ENCODE data around the gene PRSS23. TPM values are rescaled to one million over a fixed set of nuclear protein-coding genes. Genes with fewer than 3 reads are reported as not detected.

Gene PRSS23
- total RNA-seq, 2 donors from 2014 or later, result 208 to 261 TPM

DNA sequence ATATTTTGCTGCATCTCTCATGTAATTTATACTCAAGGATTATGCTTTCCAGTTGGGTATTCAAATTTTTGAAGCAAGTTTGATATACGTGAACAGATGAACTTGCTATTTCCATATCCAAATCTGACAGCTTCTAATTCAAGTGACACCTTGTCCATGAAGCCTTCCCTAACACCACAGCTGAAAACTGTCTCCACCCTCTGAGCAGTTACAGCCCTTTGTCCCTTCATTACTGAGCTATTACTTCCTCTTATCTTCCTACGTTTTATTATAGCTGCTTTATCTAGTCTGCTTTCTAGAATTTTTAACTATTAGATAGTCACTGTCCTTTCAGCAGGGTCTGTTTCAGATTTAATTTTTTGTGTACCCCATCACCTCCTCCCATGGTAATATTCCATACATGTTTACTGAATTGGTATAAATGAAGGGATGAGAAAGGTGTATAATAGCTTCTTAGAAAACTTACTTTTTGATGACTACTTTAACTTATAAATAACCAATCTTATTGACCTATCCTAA lies 13.3 kb upstream of the PRSS23 start:
- no peak for DNase-seq (ENCODE audit: low spot score)

DNA sequence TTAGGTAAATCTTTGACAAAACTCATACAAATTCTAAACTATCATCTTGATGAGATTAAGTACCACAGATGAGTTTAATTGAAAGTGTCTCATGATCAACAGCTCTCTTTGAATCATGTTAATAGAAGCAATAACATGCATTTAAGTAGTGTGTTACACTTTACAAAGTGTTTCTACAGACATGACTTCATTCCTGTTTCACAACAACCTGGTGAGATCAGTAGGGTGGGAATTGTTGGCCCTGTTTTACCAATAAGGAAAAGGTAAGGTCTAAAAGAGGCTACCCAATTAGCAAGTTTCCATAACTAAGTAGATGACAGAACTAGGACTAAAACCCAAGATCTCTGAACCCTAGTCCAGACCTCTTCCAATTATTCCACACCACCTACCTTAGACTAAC lies 12.7 kb upstream of the PRSS23 start:
- DNase-seq (ENCODE audit: low spot score), result no peak
- intact Hi-C loops (cut with DNase I), result loop anchor here in 1 of 2 donors (2.0 kb wide), 1 partner anchor 61 kb away; no protein-coding TSS in a partner anchor

More for the DNA sequence above, 13.3 kb upstream of the PRSS23 start:
- intact Hi-C loops (cut with DNase I), result loop anchor here in 1 of 2 donors (2.0 kb wide), 1 partner anchor 60 kb away; no protein-coding TSS in a partner anchor

DNA sequence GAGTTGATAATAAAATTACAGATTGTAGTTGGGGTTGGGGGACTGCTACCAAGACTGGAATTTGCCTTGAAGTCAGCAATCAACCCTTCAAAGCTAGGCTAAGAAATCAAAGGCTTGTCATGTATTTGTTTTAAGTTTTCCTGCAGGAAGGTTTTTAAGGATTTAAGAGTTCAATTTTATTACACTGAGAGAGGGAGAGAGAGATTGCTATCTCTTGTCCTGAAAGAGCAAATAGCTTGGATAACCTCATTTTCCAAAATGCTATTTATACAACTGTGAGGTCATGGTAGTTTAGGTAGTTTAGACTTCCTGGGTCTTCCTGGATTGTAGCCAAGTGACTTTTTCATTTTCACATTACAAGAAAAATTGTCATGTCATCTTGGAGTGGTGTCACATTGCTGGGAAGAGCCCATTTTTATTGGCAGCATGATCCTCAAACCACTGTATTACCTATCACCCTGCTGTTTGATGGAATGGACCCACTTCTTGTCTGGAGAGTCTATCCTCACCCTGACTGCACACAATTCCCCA lies 10.1 kb upstream of the PRSS23 start:
- no peak for DNase-seq (ENCODE audit: low spot score)
- intact Hi-C loops (cut with DNase I), result no loop called here

DNA sequence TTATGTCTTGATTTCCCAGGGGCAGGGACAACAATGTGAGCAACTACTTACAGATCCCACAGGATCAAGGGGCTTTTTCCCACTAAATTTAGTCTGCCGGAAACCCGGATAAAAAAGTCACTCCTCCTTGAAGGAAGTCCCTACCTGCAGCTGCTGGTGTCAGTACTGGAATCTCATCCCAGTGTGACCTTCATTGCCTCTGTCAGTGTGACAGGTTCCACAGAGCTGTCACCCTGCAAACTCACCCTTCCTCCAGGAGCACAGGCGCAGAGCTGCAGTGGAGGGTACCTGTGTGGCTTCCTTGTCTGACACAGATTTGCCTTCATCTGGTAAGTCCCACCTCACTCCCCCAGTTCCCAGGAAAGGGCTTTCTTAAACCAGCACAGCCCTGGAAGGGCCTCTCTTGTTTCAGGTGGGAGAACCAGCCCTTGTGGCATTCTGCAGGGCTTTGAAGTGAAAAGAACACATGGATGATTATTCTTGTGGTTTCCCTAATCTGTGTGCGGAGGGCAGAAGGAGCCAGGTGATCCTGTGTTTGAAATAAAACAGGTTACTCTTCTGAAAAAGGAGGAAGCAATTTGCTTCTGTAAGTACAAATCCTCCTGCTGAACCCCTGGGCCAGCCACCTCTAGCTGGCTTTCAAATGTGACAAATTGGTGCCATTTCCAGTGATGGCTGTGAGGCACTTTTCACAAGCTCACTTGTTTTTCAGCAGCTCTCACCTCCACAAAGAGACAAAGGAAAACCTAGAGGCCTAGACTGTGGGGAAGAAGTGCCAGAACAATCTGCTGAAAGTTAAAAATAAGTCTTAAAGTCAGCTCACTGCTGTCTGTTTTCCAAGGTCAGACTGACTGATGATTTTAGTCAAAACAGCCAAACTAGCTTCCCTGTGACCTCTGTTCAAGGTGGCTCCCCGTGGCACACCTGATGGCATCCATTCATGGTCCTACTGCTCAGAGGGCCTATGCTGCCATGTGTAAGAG lies 9.2 kb upstream of the PRSS23 start:
- intact Hi-C loops (cut with DNase I), result no loop called here

DNA sequence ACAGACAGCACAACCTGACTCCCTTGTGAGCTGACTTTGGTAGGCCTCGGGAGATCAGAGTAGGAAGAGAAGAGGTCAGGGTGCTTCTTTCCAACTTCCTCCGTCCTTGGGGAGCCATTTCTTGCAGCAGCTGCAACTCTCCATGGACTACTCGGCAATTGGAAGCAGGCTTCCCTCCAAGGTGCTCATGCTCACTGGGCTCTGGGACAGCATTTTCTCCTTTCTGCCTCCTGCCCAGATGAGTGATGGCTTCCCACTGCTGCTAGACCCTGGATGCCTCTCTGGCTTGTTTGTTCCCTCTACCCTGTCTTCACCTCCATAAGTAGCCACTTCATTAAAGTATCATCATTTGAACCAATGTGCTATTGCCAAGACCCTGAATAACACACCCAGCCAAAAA lies 8.2 kb upstream of the PRSS23 start:
- intact Hi-C loops (cut with DNase I), result no loop called here
- no peak for DNase-seq (ENCODE audit: low spot score)

More for the DNA sequence above, 9.2 kb upstream of the PRSS23 start:
- DNase-seq (ENCODE audit: low spot score), result no peak

DNA sequence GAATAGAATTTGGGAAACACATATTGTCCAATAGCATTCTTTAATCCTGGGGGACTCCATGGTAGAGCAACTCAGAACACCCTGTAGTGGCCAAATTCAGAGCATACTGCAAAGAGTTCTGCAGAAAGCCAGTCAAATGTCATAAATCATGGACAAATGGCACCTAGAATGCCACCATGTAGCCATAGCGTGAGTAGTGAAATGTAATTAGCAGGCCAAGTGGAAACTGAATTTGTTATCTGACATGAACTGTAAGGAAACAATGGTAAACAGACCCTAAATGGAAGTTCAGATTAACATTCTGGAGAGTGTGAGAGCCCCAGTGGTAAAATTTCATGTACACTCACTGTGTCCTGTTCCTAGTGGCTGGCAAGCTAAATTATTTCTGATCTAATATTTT lies 7.0 kb upstream of the PRSS23 start:
- intact Hi-C loops (cut with DNase I), result no loop called here

DNA sequence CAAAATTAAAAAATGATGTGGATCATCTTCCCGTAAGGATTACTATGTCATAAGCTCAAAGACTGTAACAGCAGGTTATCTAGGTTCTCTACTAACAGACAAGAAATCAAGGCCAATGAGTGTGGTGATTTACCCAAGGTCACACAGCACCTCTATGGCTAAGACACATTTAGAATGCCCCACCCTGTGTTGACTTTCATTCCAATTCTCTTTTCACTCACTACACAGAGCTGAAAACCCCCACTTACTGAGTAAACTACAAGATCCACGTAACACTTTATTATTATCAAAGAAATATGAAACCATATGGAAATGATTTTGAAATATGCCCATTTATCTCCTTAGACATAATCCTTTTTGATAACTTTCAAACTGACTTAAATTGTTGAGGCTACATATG lies 4.8 kb upstream of the PRSS23 start:
- no peak for DNase-seq (ENCODE audit: low spot score)
- intact Hi-C loops (cut with DNase I), result no loop called here

More for the DNA sequence above, 7.0 kb upstream of the PRSS23 start:
- DNase-seq (ENCODE audit: low spot score), result no peak

DNA sequence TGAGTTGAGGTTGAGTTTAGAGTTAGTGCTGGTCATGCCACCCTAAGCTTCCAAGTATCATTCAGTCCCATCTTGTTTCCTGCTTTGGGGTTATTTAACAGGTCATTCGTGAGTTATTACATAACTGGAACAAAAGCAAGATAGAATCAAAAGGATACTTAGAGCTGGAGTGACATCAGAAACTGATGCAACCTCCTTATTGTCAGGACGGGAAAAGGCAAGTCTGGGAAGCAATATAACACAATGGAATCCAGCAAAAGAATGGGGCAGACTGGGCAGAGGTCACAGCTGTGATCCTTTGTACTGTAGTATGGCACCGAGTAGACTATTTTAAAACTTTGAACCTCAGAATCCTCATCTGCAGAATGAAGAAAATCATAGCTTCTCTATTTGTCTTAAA lies 4.4 kb upstream of the PRSS23 start:
- intact Hi-C loops (cut with DNase I), result no loop called here
- DNase-seq (ENCODE audit: low spot score), result no peak

DNA sequence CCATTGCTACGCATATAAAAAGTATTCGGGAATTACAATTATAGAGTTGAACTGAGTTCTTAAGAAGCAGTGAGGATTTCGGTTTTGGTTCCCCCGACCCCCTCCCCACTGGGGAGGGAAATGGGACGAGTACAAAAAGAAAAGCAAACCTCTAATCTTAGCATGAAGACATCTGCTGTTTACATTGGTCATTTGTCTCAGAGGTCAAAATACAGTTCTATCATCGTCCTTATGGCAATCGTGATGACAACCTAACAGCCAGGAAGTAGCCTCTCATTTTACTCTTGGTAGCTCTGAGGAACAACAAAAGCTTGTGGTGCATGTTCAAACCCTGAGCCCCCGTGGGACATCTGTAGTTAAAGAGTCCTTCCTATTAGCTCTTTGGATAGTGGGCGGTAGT lies 3.2 kb upstream of the PRSS23 start:
- no peak for DNase-seq (ENCODE audit: low spot score)
- intact Hi-C loops (cut with DNase I), result no loop called here

DNA sequence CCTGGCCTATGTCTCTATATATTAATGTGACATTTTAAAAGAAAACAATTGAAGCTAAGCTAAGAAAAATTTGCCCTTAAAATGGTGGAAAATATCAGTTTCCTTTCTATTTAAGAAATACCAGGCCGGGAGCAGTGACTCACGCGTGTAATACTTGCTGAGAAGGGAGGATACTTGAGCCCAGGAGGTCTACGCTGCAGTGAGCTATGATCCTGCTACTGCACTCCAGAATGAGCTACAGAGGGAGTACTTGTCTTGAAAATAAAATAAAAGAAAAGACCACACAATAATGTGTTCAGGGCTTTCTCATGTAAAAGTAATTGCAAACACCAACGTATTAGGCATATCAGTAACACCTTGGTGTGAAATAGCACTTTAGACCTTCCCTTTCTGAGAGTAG lies 1.4 kb upstream of the PRSS23 start:
- intact Hi-C loops (cut with DNase I), result no loop called here
- no peak for DNase-seq (ENCODE audit: low spot score)

DNA sequence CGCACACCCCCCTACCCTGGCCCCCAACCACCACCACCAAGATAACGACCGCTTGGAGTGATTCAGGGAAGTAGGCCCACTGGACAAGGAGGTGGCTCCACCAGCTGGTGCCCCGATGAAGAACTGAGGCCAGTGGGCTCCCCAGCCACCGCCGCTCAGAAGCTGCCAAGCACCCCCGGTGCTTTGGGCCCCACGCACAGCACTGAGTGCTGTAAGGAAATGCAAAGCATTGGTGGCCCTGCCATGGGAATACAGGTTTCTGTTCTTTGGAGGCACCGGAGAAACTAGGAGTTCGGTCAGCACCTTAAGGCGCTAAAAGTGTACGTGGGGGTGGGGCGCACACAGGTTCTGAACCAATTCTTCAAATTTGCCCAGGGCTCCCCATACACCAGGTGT lies 664 bp upstream of the PRSS23 start:
- intact Hi-C loops (cut with DNase I), result loop anchor here (5.0 to 10.0 kb wide), 2 partner anchors 57 to 125 kb away; partner anchors contain the start of gene ME3 (in 1 of the 2)

DNA sequence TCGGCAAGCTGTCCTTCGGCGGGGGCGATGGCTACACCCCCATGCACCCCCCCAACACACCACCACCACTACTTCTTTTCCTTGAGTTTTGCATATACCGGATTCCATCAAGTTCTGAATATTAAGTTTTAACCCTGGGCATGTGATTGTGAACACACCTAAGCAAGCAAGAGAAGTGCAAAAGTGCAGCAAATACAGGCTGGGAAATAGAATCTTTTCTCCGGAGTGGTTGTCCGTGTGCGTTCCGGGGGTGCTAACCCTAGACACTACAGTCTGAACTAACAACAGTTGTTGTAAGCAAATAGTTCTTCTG lies 574 bp downstream of the PRSS23 start:
- DNase-seq (ENCODE audit: low spot score), result no peak
- intact Hi-C loops (cut with DNase I), result loop anchor here (5.0 to 10.0 kb wide), 2 partner anchors 59 to 126 kb away; partner anchors contain the start of gene ME3 (in 1 of the 2)

More for the DNA sequence above, 664 bp upstream of the PRSS23 start:
- no peak for DNase-seq (ENCODE audit: low spot score)

DNA sequence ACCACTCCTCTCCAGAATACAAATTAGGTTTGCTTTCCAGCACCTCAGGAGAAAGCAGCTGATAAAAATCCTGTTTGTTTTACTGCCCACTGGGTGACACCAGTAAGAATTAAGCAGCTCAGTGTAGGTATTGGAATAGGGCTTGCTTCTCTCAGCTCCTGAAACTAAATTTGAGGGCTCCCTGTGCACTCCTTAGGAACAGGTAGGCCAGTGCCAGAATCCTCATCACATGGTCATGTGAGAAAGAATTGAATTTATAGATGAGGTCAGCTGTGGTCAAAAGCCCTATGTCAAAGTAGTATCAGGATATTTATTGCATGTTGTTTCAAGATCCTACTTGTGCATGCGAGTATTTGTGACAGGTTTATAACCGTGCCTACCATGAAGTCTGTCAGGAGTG lies 1.0 kb downstream of the PRSS23 start:
- intact Hi-C loops (cut with DNase I), result loop anchor here (5.0 to 10.0 kb wide), 2 partner anchors 59 to 127 kb away; partner anchors contain the start of gene ME3 (in 1 of the 2)
- no peak for DNase-seq (ENCODE audit: low spot score)

DNA sequence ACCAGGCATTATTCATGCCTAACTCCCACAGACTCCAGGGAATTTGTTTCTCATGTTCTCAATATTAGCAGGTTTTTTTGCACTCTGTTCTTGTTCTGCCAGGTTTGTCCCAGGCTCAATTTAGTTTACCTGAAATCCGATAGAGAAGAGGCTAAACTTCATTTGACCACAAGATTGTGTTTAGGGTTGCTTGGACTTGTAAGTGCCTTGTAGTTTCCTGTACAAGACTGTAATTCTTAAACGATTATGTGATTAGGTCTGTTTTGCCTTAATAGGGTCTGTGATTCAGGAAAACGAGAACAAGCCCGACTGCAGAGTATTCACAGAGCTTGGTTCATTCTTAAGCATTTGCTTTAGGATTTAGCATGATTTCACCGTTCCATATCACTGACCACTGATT lies 1.8 kb downstream of the PRSS23 start:
- no peak for DNase-seq (ENCODE audit: low spot score)
- intact Hi-C loops (cut with DNase I), result loop anchor here (5.0 to 10.0 kb wide), 2 partner anchors 60 to 127 kb away; partner anchors contain the start of gene ME3 (in 1 of the 2)

DNA sequence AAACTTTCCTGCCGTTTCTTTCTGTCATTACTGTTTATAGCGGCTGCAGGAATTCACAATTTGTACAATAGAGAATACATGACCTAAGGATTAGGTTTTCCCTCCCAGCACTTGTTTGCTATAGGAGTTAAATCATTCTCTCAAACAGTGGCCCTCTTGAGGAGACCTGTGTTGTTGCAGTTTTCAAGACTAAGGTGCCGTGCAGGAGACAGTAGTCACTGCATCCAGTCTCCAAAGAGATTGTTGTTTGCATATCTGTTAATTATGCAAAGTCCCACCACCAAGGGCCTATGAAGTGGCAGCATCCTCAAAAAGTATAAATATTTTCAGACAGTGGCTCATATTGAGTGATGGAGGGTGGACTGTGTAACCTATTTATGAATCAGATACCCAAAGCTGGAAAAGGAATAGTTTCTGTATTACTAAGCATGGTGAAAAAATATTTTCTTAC lies 2.3 kb downstream of the PRSS23 start:
- intact Hi-C loops (cut with DNase I), result loop anchor here (5.0 to 10.0 kb wide), 2 partner anchors 60 to 128 kb away; partner anchors contain the start of gene ME3 (in 1 of the 2)
- no peak for DNase-seq (ENCODE audit: low spot score)

DNA sequence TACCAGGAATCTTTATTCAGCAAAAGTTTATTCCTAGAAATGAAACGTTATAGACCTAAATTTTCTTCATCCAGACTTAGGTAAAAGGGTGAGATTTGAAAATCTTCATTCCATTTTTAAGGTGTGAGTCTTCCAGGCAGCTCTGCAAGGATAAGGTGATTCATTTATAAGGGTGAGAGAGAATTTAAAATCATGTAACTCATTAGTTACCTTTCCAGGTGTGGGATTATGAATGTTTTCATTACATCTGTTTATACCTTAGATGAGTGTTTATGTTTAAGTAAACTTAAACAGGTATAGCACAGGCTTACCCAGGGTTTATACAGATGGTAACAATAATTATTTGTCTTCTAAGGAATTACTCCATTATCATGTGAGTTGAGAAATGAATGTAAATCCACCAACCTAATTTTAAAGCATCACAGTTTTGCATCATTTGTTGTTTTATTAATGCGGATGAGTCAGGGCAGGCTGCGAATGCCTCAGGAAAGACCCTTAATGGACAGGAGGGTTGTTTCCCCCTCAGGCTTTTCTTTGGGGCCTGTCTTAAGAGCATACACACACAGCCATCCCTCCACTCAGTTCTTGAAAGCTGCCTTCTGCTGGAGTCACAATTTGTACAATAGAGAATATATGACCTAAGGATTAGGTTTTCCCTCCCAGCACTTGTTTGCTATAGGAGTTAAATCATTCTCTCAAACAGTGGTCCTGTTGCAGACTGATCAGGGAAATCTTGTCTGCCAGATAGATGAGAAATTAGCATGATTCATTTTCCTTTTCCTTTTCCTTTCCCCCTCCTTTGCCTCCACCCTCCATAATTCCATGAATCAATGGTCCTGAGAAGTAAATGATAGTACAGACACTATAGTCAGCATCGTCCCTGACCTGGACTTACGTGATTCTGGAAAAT lies 3.0 kb downstream of the PRSS23 start:
- no peak for DNase-seq (ENCODE audit: low spot score)
- intact Hi-C loops (cut with DNase I), result loop anchor here (5.0 to 10.0 kb wide), 2 partner anchors 61 to 129 kb away; partner anchors contain the start of gene ME3 (in 1 of the 2)

DNA sequence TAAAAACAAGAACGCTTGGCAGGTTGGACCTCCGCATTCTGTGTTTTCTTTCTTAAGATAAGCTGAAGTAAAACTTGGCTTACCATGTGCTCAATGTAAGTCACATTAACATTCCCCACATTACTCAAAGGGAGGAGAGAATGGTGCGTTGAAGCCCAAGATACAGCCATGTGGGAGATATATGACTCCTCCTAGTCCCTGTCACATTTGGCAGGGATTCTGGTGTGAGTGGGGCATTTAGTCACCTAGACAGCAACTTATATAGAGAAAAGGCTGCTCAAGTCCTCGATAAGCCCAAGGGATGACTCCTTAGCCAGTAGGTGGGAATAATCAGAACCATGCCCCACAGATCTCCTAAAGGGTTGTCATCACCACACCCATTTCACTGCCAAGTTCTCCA lies 4.6 kb downstream of the PRSS23 start:
- no peak for DNase-seq (ENCODE audit: low spot score)
- intact Hi-C loops (cut with DNase I), result loop anchor here (5.0 to 10.0 kb wide), 2 partner anchors 63 to 130 kb away; partner anchors contain the start of gene ME3 (in 1 of the 2)

DNA sequence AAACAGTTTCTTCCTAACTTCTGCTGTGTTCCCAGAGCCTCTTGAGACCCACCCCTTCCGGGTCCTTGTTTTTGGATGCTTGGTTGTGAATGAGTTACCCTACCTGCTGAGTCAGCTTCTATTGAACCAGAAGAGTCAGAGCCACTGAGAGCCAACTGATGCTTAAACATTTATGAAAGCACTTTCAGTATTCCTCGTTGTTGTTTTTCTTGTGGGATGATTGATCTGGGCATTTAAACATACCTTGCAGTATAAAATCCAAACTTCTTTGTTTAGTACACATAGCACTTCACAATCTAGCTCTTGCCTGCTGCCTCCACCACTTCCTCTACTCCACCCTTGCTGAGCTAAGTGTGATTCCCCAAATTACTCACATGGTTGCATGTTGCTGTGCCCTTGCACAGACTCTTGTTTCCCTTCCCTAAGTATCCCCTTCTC lies 5.5 kb downstream of the PRSS23 start:
- intact Hi-C loops (cut with DNase I), result loop anchor here in 1 of 2 donors (10.0 kb wide), 1 partner anchor 131 kb away; the partner anchor contains the start of gene ME3

More for the DNA sequence above, 5.5 kb downstream of the PRSS23 start:
- DNase-seq (ENCODE audit: low spot score), result no peak
